ENCODE measurements around the gene TMEM266. TPM values are rescaled to one million over a fixed set of nuclear protein-coding genes. Genes with fewer than 3 reads are reported as not detected.

TMEM266 gene
- total RNA-seq, 1 donor from 2014 or later: not detected

GRCh38 chr15:76187163-76187562 lies 127.4 kb downstream of the TMEM266 start:
- Histone ChIP-seq H3K27me3 (ENCODE audit: control insufficient read depth in 3 of 3, insufficient read depth in 3 of 3, low read length in 3 of 3) (peaks cover 4 to 17% (median 7%) of the 10 kb centered on the region in 3 donors), H3K27ac (ENCODE audit: low read depth, low read length) (no peak overlapping the region), H3K4me3 (ENCODE audit: low read length in 3 of 3) (no peak overlapping the region), H3K9ac (ENCODE audit: low read depth in 1 of 3, low read length in 3 of 3) (no peak overlapping the region), H3K4me1 (ENCODE audit: control insufficient read depth in 3 of 3, insufficient read depth in 3 of 3, low read length in 3 of 3) (peaks cover 13 to 41% (median 23%) of the 10 kb centered on the region in 3 donors), H3K36me3 (ENCODE audit: control insufficient read depth in 3 of 3, insufficient read depth in 3 of 3, low read length in 3 of 3) (no peaks in the 10 kb centered on the region), H3K9me3 (ENCODE audit: control insufficient read depth in 3 of 3, low read length in 3 of 3) (no peaks in the 10 kb centered on the region)

DNA sequence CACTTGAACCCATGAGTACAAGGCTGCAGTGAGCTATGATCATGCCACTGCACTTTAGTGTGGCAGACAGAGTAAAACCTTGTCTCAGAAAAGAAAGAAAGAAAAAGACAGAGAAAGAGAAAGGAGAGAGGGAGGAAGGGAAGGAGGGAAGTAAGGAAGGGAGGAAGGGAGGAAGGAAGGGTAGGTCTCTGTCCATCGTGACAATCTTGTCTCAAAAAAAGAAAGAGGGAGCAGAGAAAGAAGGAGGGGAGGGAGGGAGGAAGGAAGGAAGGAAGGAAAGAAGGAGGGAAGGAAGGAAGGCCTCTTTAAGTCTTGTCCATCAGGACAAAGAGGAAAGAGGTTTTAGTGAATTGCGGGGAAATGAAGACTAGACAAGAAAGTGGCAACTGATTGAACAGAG lies 129.3 kb downstream of the TMEM266 start:
- H3K9ac ChIP-seq (ENCODE audit: low read depth in 1 of 3, low read length in 3 of 3): no peak overlapping the region
- H3K27me3 ChIP-seq (ENCODE audit: control insufficient read depth in 3 of 3, insufficient read depth in 3 of 3, low read length in 3 of 3): peaks cover 4 to 20% (median 7%) of the 10 kb centered on the region in 3 donors
- H3K4me3 ChIP-seq (ENCODE audit: low read length in 3 of 3): no peak overlapping the region
- peaks cover 0 to 2% (median 0%) of the 10 kb centered on the region in 3 donors for H3K36me3 ChIP-seq (ENCODE audit: control insufficient read depth in 3 of 3, insufficient read depth in 3 of 3, low read length in 3 of 3)
- H3K27ac ChIP-seq (ENCODE audit: low read depth, low read length): no peak overlapping the region
- H3K4me1 ChIP-seq (ENCODE audit: control insufficient read depth in 3 of 3, insufficient read depth in 3 of 3, low read length in 3 of 3): peaks cover 10 to 33% (median 25%) of the 10 kb centered on the region in 3 donors
- H3K9me3 ChIP-seq (ENCODE audit: control insufficient read depth in 3 of 3, low read length in 3 of 3): no peaks in the 10 kb centered on the region

- Histone ChIP-seq H3K4me3 (ENCODE audit: low read length in 3 of 3) (no peak overlapping the region), H3K27me3 (ENCODE audit: control insufficient read depth in 3 of 3, insufficient read depth in 3 of 3, low read length in 3 of 3) (peaks cover 4 to 20% (median 7%) of the 10 kb centered on the region in 3 donors), H3K36me3 (ENCODE audit: control insufficient read depth in 3 of 3, insufficient read depth in 3 of 3, low read length in 3 of 3) (peaks cover 0 to 2% (median 0%) of the 10 kb centered on the region in 3 donors), H3K4me1 (ENCODE audit: control insufficient read depth in 3 of 3, insufficient read depth in 3 of 3, low read length in 3 of 3) (peaks cover 10 to 42% (median 28%) of the 10 kb centered on the region in 3 donors), H3K9me3 (ENCODE audit: control insufficient read depth in 3 of 3, low read length in 3 of 3) (no peaks in the 10 kb centered on the region), H3K27ac (ENCODE audit: low read depth, low read length) (no peak overlapping the region), H3K9ac (ENCODE audit: low read depth in 1 of 3, low read length in 3 of 3) (peak overlapping the region in 1 of 3 donors; percentile 48)
These were observed 130.3 kb downstream of the TMEM266 start for GRCh38 chr15:76190070-76190564.

DNA sequence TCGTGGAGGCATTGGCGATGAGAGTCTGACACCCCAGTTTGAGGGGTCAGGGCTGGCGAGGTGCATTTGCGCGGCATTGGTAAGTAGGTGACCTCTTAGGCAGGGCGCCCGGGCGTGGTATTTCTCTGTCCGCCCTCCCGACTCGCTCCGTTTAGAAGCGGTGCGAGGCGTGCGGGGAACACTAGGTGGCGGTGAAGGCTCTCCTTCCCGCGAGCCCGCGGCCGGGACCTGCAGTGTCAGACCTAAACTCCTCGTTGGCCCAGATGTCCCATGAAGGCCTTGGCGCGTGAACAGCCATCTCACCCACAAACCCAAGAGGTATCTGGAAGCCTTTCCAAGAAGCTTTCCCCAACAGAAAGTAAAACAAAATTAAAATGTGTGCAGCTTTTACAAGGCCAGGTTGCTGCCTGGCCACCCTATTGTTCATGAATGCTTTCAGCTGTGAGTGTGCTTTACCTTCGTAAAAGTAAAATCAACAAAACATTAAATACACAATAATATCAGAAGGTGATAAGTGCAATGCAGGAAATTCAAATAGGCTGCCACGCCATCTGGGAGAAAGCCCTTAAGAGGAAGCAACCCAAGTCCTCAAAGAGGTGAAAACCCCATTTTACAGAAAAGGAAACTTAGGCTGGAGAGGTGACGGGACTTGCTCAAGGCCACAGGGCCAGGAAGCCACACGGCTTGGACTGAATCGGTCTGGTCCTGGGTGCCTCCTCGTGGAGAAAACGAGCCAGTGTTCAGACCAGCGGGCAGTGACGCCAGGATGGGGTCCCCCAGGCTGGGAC lies 131.2 kb downstream of the TMEM266 start:
- Histone ChIP-seq H3K9me3 (ENCODE audit: control insufficient read depth in 3 of 3, low read length in 3 of 3) (no peaks in the 10 kb centered on the region), H3K4me1 (ENCODE audit: control insufficient read depth in 3 of 3, insufficient read depth in 3 of 3, low read length in 3 of 3) (peaks cover 17 to 45% (median 32%) of the 10 kb centered on the region in 3 donors), H3K27ac (ENCODE audit: low read depth, low read length) (no peak overlapping the region), H3K4me3 (ENCODE audit: low read length in 3 of 3) (peak overlapping the region in 1 of 3 donors; percentile 35), H3K27me3 (ENCODE audit: control insufficient read depth in 3 of 3, insufficient read depth in 3 of 3, low read length in 3 of 3) (peaks cover 4 to 19% (median 7%) of the 10 kb centered on the region in 3 donors), H3K9ac (ENCODE audit: low read depth in 1 of 3, low read length in 3 of 3) (peak overlapping the region in 2 of 3 donors; percentile 48 to 54), H3K36me3 (ENCODE audit: control insufficient read depth in 3 of 3, insufficient read depth in 3 of 3, low read length in 3 of 3) (peaks cover 0 to 2% (median 0%) of the 10 kb centered on the region in 3 donors)

DNA sequence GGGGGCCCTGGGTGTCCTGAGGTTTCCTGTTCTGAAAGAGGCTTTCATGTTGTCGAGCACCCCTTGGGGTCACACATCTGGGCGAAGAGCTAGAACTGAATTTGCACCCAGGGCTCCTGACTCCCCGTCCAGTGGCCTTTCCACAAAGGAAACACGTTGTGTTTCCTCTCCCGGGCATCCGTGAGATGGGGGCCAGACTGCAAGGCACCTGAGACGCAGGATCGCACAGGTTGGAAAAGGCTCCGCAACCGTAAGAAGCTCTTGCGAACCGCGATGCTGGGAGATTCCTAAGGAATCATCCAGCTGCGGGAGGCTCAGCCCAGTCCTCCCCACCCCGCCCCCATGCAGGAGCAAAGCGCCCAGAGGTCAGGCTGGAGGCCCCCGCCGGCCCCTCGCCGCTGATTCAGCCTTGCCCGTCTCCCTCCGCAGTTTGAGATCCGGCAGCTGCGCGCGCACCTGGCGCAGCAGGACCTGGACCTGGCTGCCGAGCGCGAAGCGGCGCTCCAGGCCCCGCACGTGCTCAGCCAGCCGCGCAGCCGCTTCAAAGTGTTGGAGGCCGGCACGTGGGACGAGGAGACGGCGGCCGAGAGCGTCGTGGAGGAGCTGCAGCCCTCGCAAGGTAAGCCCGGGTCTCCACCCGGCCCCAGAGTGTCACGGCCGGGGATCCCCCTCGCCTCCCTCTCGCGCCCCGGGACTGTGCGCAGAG lies 131.9 kb downstream of the TMEM266 start:
- Histone ChIP-seq H3K9me3 (ENCODE audit: control insufficient read depth in 3 of 3, low read length in 3 of 3) (no peaks in the 10 kb centered on the region), H3K9ac (ENCODE audit: low read depth in 1 of 3, low read length in 3 of 3) (peak overlapping the region in 1 of 3 donors; percentile 40), H3K27ac (ENCODE audit: low read depth, low read length) (no peak overlapping the region), H3K4me1 (ENCODE audit: control insufficient read depth in 3 of 3, insufficient read depth in 3 of 3, low read length in 3 of 3) (peaks cover 24 to 45% (median 36%) of the 10 kb centered on the region in 3 donors), H3K36me3 (ENCODE audit: control insufficient read depth in 3 of 3, insufficient read depth in 3 of 3, low read length in 3 of 3) (peaks cover 0 to 2% (median 0%) of the 10 kb centered on the region in 3 donors), H3K4me3 (ENCODE audit: low read length in 3 of 3) (no peak overlapping the region), H3K27me3 (ENCODE audit: control insufficient read depth in 3 of 3, insufficient read depth in 3 of 3, low read length in 3 of 3) (peaks cover 4 to 16% (median 7%) of the 10 kb centered on the region in 3 donors)

GRCh38 chr15:76192715-76193114 lies 132.9 kb downstream of the TMEM266 start:
- H3K4me3 ChIP-seq (ENCODE audit: low read length in 3 of 3): no peak overlapping the region
- H3K27me3 ChIP-seq (ENCODE audit: control insufficient read depth in 3 of 3, insufficient read depth in 3 of 3, low read length in 3 of 3): peaks cover 4 to 16% (median 7%) of the 10 kb centered on the region in 3 donors
- peaks cover 0 to 2% (median 0%) of the 10 kb centered on the region in 3 donors for H3K36me3 ChIP-seq (ENCODE audit: control insufficient read depth in 3 of 3, insufficient read depth in 3 of 3, low read length in 3 of 3)
- H3K27ac ChIP-seq (ENCODE audit: low read depth, low read length): no peak overlapping the region
- H3K4me1 ChIP-seq (ENCODE audit: control insufficient read depth in 3 of 3, insufficient read depth in 3 of 3, low read length in 3 of 3): peaks cover 34 to 53% (median 44%) of the 10 kb centered on the region in 3 donors
- no peak overlapping the region for H3K9ac ChIP-seq (ENCODE audit: low read depth in 1 of 3, low read length in 3 of 3)
- H3K9me3 ChIP-seq (ENCODE audit: control insufficient read depth in 3 of 3, low read length in 3 of 3): no peaks in the 10 kb centered on the region

GRCh38 chr15:76193934-76194333 lies 134.1 kb downstream of the TMEM266 start:
- peaks cover 0 to 2% (median 0%) of the 10 kb centered on the region in 3 donors for H3K36me3 ChIP-seq (ENCODE audit: control insufficient read depth in 3 of 3, insufficient read depth in 3 of 3, low read length in 3 of 3)
- no peak overlapping the region for H3K4me3 ChIP-seq (ENCODE audit: low read length in 3 of 3)
- no peak overlapping the region for H3K27ac ChIP-seq (ENCODE audit: low read depth, low read length)
- H3K27me3 ChIP-seq (ENCODE audit: control insufficient read depth in 3 of 3, insufficient read depth in 3 of 3, low read length in 3 of 3): peaks cover 4 to 16% (median 7%) of the 10 kb centered on the region in 3 donors
- H3K9me3 ChIP-seq (ENCODE audit: control insufficient read depth in 3 of 3, low read length in 3 of 3): no peaks in the 10 kb centered on the region
- peaks cover 44 to 65% (median 57%) of the 10 kb centered on the region in 3 donors for H3K4me1 ChIP-seq (ENCODE audit: control insufficient read depth in 3 of 3, insufficient read depth in 3 of 3, low read length in 3 of 3)
- H3K9ac ChIP-seq (ENCODE audit: low read depth in 1 of 3, low read length in 3 of 3): peak overlapping the region in 1 of 3 donors; percentile 40

GRCh38 chr15:76195506-76196268 lies 135.9 kb downstream of the TMEM266 start:
- H3K27me3 ChIP-seq (ENCODE audit: control insufficient read depth in 3 of 3, insufficient read depth in 3 of 3, low read length in 3 of 3): peaks cover 0 to 9% (median 0%) of the 10 kb centered on the region in 3 donors
- H3K36me3 ChIP-seq (ENCODE audit: control insufficient read depth in 3 of 3, insufficient read depth in 3 of 3, low read length in 3 of 3): peaks cover 0 to 2% (median 0%) of the 10 kb centered on the region in 3 donors
- H3K27ac ChIP-seq (ENCODE audit: low read depth, low read length): peak overlapping the region; percentile 79
- peak overlapping the region; percentile 36 to 81 (median 57) for H3K9ac ChIP-seq (ENCODE audit: low read depth in 1 of 3, low read length in 3 of 3)
- H3K4me3 ChIP-seq (ENCODE audit: low read length in 3 of 3): peak overlapping the region in 1 of 3 donors; percentile 2
- peaks cover 48 to 76% (median 69%) of the 10 kb centered on the region in 3 donors for H3K4me1 ChIP-seq (ENCODE audit: control insufficient read depth in 3 of 3, insufficient read depth in 3 of 3, low read length in 3 of 3)
- H3K9me3 ChIP-seq (ENCODE audit: control insufficient read depth in 3 of 3, low read length in 3 of 3): no peaks in the 10 kb centered on the region

All from skeletal muscle tissue (tissue), 4 donors.